Right lobe of liver (tissue), 6 donors: ENCODE results near the gene RAG1. TPM values are rescaled to one million over a fixed set of nuclear protein-coding genes. Genes with fewer than 3 reads are reported as not detected.

Experiments used
- ATAC-seq, 4 donors: fragments of 200-7000 bp; cut with Tn5 transposase; one replicate each; pipeline ENCODE4 v1.9.1; 2020; ENCODE audit warnings: mild to moderate bottlenecking in 4 of 4, moderate library complexity in 4 of 4
- DNase-seq, 3 donors: peaks; one replicate each; pipeline ENCODE4 v3.0.0-alpha.2; 2020
- H3K27ac ChIP-seq, 3 donors: fragments of 200-600 bp; one replicate each; pipeline ENCODE4 v1.8.0; 2022
- H3K27me3 ChIP-seq, 2 donors: fragments of 200-600 bp; one replicate each; pipeline ENCODE4 v1.8.0; 2022
- H3K36me3 ChIP-seq, 4 donors: fragments of 200-600 bp; sonication (generic) in 1 of 4; one replicate each; pipeline versions ENCODE4 v1.5.1 to v1.8.0; 2017 to 2022; ENCODE audit warnings: control low read depth in 1 of 4
- H3K4me1 ChIP-seq, 4 donors: fragments of 200-600 bp; sonication (generic) in 1 of 4; one replicate each; pipeline versions ENCODE4 v1.5.1 to v1.8.0; 2017 to 2022; ENCODE audit warnings: control low read depth in 1 of 4
- H3K4me3 ChIP-seq, 3 donors: fragments of 200-600 bp; one replicate each; pipeline ENCODE4 v1.8.0; 2022
- H3K9me3 ChIP-seq, 4 donors: fragments of 200-600 bp; sonication (generic) in 1 of 4; one replicate each; pipeline versions ENCODE4 v1.5.1 to v1.8.0; 2017 to 2022; ENCODE audit warnings: control low read depth in 1 of 4
- CTCF ChIP-seq, 4 donors: fragments of 200-600 bp in 3 of 4; fragments of 450-650 bp in 1 of 4; IDR thresholded peaks; one replicate each; pipeline versions ENCODE4 v1.5.1 to v1.8.0; 2016 to 2022; ENCODE audit warnings: antibody characterized with exemption in 4 of 4, mild to moderate bottlenecking in 2 of 4
- POLR2A ChIP-seq: fragments of 450-650 bp; IDR thresholded peaks from one replicate; pipeline ENCODE4 v1.6.1; 2017; ENCODE audit warnings: antibody characterized with exemption, mild to moderate bottlenecking
- WGBS: methylation state at CpG from one replicate; pipeline ENCODE4 v1.1.6; 2018; ENCODE audit warnings: low coverage, low lambda C conversion rate; ENCODE audit not compliant: insufficient coverage; ENCODE audit errors: missing lambda C conversion rate; 5-methylcytosine and 5-hydroxymethylcytosine counted together
- intact Hi-C, 2 donors: fragments of 100-400 bp; cut with DNase I; formaldehyde crosslinking; loops; one replicate each; pipeline versions ENCODE4 v1.11.2 to v1.14.1; 2022
- total RNA-seq, 6 experiments: library from RNA; depleted of rRNA in 2 of 6; stranded (reverse); fragments of >200 nt in 2 of 6; fragmentation: NEBNext Ultra II Directional in 3 of 6; extraction: Animal tissue kit (Norgen Biotek cat#: 25700) in 3 of 6; gene quantifications; one replicate each; pipeline versions ENCODE4 v1.1.0 to v1.2.4, GENCODE V29; 2016 to 2023
- donor health status: DM: no; HTN: yes; CAD: no.
- donor health status: DM: no; HTN: no; CAD: no.
- donor health status: DM: no; HTN: no; CAD: no.
- donor health status: DM: no; HTN: yes; CAD: no.
- donor health status: DM: no; HTN: yes; CAD: no.

Gene RAG1
- total RNA-seq, 6 experiments from 2014 or later = 0.40 to 1.2 (median 0.71) TPM

GRCh38 chr11:36627471-36627870, 59.7 kb downstream of the RAG1 start:
- WGBS = 91% methylated on average over 2 of the region's 2 CpGs

DNA sequence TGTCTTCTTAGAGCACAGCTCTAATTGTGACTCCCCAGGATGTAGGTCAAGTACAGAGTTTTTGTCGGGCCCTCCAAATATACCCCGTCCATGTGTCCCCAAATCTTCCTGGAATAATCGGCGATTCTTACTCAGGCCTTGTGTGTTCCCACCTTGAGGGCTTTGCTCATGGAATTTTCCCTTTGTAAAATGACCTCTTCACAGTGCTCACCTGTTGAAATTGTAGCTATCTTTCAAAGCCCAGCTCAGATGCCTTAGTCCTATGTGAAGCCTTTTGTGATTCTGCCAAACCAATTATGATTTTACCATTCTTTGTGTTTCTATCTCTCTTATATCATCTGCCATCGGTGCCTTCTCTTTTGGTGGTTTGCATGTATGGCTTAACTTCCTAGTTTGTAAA, 60.3 kb downstream of the RAG1 start:
- Histone ChIP-seq H3K9me3 (no peaks in the 10 kb centered on the region), H3K36me3 (no peaks in the 10 kb centered on the region), H3K27me3 (no peaks in the 10 kb centered on the region), H3K27ac (no peak overlapping the region), H3K4me1 (no peaks in the 10 kb centered on the region), H3K4me3 (no peak overlapping the region)
- intact Hi-C loops = no loop called here
- ATAC-seq (no peak), DNase-seq (no peak)
- TF ChIP-seq CTCF (IDR thresholded peaks at IDR 0.05) (no peak), POLR2A (no peak)
- WGBS = 86% methylated on average over 5 of the region's 5 CpGs

More at GRCh38 chr11:36627471-36627870, 59.7 kb downstream of the RAG1 start:
- intact Hi-C loops = no loop called here
- TF ChIP-seq POLR2A = no peak
- TF ChIP-seq CTCF (IDR thresholded peaks at IDR 0.05) = no peak
- Histone ChIP-seq H3K36me3 (no peaks in the 10 kb centered on the region), H3K4me3 (no peak overlapping the region), H3K27me3 (no peaks in the 10 kb centered on the region), H3K27ac (no peak overlapping the region), H3K4me1 (no peaks in the 10 kb centered on the region), H3K9me3 (no peaks in the 10 kb centered on the region)
- DNase-seq (no peak), ATAC-seq (no peak)

GRCh38 chr11:36628765-36629244, 61.0 kb downstream of the RAG1 start:
- H3K4me1 ChIP-seq = no peaks in the 10 kb centered on the region
- H3K4me3 ChIP-seq = no peak overlapping the region
- DNase-seq (no peak), ATAC-seq (no peak)
- intact Hi-C loops = no loop called here
- H3K36me3 ChIP-seq = peaks cover 0 to 4% (median 0%) of the 10 kb centered on the region in 4 donors
- H3K9me3 ChIP-seq = no peaks in the 10 kb centered on the region
- no peak overlapping the region for H3K27ac ChIP-seq
- no peak for TF ChIP-seq POLR2A
- no peak for TF ChIP-seq CTCF (IDR thresholded peaks at IDR 0.05)
- no peaks in the 10 kb centered on the region for H3K27me3 ChIP-seq
- WGBS = 79% methylated on average over 4 of the region's 4 CpGs

Other genes starting within 250 kb of the RAG1 start
- gene TRAF6, start 57.7 kb upstream of the RAG1 start, total RNA-seq = 1 to 10 TPM; 4.9 to 7.4 (median 6.7) TPM
- 10 to 100 TPM in 1 of 6 experiments, 1 to 10 TPM in 5; 5.2 to 11.4 (median 8.6) TPM for gene IFTAP, start 26.5 kb downstream of the RAG1 start, total RNA-seq
- not detected for gene RAG2, start 30.2 kb downstream of the RAG1 start, total RNA-seq